ENCODE results near the gene ZNF197.

GRCh38 chr3:44632193-44632592 is 7.4 kb downstream of the ZNF197 start:
- TF ChIP-seq EZH2phosphoT487 (IDR thresholded peaks at IDR 0.05; ENCODE audit: unreplicated experiment), result no peak
- TF ChIP-seq EZH2 (IDR thresholded peaks at IDR 0.05; ENCODE audit: low read depth, unreplicated experiment), result no peak
- no peak for TF ChIP-seq POLR2AphosphoS5 (IDR thresholded peaks at IDR 0.05; ENCODE audit: low read depth)
- TF ChIP-seq, protein P1, sequence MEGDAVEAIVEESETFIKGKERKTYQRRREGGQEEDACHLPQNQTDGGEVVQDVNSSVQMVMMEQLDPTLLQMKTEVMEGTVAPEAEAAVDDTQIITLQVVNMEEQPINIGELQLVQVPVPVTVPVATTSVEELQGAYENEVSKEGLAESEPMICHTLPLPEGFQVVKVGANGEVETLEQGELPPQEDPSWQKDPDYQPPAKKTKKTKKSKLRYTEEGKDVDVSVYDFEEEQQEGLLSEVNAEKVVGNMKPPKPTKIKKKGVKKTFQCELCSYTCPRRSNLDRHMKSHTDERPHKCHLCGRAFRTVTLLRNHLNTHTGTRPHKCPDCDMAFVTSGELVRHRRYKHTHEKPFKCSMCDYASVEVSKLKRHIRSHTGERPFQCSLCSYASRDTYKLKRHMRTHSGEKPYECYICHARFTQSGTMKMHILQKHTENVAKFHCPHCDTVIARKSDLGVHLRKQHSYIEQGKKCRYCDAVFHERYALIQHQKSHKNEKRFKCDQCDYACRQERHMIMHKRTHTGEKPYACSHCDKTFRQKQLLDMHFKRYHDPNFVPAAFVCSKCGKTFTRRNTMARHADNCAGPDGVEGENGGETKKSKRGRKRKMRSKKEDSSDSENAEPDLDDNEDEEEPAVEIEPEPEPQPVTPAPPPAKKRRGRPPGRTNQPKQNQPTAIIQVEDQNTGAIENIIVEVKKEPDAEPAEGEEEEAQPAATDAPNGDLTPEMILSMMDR (conservative IDR thresholded peaks at IDR 0.05; ENCODE audit: low read depth in 2 of 2), result no peak
- TF ChIP-seq, protein P2, sequence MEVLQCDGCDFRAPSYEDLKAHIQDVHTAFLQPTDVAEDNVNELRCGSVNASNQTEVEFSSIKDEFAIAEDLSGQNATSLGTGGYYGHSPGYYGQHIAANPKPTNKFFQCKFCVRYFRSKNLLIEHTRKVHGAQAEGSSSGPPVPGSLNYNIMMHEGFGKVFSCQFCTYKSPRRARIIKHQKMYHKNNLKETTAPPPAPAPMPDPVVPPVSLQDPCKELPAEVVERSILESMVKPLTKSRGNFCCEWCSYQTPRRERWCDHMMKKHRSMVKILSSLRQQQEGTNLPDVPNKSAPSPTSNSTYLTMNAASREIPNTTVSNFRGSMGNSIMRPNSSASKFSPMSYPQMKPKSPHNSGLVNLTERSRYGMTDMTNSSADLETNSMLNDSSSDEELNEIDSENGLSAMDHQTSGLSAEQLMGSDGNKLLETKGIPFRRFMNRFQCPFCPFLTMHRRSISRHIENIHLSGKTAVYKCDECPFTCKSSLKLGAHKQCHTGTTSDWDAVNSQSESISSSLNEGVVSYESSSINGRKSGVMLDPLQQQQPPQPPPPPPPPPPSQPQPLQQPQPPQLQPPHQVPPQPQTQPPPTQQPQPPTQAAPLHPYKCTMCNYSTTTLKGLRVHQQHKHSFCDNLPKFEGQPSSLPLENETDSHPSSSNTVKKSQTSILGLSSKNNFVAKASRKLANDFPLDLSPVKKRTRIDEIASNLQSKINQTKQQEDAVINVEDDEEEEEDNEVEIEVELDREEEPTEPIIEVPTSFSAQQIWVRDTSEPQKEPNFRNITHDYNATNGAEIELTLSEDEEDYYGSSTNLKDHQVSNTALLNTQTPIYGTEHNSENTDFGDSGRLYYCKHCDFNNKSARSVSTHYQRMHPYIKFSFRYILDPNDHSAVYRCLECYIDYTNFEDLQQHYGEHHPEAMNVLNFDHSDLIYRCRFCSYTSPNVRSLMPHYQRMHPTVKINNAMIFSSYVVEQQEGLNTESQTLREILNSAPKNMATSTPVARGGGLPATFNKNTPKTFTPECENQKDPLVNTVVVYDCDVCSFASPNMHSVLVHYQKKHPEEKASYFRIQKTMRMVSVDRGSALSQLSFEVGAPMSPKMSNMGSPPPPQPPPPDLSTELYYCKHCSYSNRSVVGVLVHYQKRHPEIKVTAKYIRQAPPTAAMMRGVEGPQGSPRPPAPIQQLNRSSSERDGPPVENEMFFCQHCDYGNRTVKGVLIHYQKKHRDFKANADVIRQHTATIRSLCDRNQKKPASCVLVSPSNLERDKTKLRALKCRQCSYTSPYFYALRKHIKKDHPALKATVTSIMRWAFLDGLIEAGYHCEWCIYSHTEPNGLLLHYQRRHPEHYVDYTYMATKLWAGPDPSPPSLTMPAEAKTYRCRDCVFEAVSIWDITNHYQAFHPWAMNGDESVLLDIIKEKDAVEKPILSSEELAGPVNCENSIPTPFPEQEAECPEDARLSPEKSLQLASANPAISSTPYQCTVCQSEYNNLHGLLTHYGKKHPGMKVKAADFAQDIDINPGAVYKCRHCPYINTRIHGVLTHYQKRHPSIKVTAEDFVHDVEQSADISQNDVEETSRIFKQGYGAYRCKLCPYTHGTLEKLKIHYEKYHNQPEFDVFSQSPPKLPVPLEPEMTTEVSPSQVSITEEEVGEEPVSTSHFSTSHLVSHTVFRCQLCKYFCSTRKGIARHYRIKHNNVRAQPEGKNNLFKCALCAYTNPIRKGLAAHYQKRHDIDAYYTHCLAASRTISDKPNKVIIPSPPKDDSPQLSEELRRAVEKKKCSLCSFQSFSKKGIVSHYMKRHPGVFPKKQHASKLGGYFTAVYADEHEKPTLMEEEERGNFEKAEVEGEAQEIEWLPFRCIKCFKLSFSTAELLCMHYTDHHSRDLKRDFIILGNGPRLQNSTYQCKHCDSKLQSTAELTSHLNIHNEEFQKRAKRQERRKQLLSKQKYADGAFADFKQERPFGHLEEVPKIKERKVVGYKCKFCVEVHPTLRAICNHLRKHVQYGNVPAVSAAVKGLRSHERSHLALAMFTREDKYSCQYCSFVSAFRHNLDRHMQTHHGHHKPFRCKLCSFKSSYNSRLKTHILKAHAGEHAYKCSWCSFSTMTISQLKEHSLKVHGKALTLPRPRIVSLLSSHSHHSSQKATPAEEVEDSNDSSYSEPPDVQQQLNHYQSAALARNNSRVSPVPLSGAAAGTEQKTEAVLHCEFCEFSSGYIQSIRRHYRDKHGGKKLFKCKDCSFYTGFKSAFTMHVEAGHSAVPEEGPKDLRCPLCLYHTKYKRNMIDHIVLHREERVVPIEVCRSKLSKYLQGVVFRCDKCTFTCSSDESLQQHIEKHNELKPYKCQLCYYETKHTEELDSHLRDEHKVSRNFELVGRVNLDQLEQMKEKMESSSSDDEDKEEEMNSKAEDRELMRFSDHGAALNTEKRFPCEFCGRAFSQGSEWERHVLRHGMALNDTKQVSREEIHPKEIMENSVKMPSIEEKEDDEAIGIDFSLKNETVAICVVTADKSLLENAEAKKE (CRISPR knock-in tag; IDR thresholded peaks at IDR 0.05), result no peak
- no peak for TF ChIP-seq JUNB (IDR thresholded peaks at IDR 0.05; ENCODE audit: unreplicated experiment)
- TF ChIP-seq ZNF331 (CRISPR knock-in tag; IDR thresholded peaks at IDR 0.05; ENCODE audit: low read depth), result no peak
- no peak for TF ChIP-seq STAT1 (IDR thresholded peaks at IDR 0.05; ENCODE audit: unreplicated experiment)
- TF ChIP-seq NANOG (IDR thresholded peaks at IDR 0.05; ENCODE audit: borderline replicate concordance), result no peak

Data from GM23338 (cell line).